ENCODE results near the gene APBA2.

DNA sequence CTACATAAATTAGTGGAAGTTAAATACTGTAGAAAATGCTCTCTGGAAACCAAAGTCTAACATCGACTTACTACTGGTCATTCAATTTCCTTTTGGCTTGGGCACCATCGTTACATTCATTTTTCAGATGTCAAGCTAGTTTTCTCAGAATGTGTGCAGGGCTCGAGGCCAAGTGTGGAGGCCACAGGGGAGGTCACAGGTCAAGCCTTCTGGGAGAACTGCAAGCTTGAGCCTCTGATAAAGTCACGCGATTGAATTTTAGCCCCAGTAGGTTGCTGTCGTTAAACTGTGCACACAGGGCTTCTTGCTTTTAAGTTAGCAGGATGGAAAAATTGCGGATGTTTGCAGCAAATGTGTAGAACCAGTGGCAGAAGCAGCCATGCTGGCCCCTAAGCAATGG is 182.2 kb downstream of the APBA2 start:
- TF ChIP-seq, protein P1, sequence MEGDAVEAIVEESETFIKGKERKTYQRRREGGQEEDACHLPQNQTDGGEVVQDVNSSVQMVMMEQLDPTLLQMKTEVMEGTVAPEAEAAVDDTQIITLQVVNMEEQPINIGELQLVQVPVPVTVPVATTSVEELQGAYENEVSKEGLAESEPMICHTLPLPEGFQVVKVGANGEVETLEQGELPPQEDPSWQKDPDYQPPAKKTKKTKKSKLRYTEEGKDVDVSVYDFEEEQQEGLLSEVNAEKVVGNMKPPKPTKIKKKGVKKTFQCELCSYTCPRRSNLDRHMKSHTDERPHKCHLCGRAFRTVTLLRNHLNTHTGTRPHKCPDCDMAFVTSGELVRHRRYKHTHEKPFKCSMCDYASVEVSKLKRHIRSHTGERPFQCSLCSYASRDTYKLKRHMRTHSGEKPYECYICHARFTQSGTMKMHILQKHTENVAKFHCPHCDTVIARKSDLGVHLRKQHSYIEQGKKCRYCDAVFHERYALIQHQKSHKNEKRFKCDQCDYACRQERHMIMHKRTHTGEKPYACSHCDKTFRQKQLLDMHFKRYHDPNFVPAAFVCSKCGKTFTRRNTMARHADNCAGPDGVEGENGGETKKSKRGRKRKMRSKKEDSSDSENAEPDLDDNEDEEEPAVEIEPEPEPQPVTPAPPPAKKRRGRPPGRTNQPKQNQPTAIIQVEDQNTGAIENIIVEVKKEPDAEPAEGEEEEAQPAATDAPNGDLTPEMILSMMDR (IDR thresholded peaks at IDR 0.05): no peak
- TF ChIP-seq RFX5 (IDR thresholded peaks at IDR 0.05) (no peak), EP300 (IDR thresholded peaks at IDR 0.05) (no peak), POLR2A (IDR thresholded peaks at IDR 0.05; ENCODE audit: low read length) (no peak), CEBPB (IDR thresholded peaks at IDR 0.05) (no peak), KDM1A (IDR thresholded peaks at IDR 0.05; ENCODE audit: low read depth) (no peak), POLR2AphosphoS2 (conservative IDR thresholded peaks at IDR 0.05; ENCODE audit: low read length) (no peak), ESRRA (IDR thresholded peaks at IDR 0.05; ENCODE audit: borderline replicate concordance, low read length) (no peak), ZFP36 (IDR thresholded peaks at IDR 0.05; ENCODE audit: borderline replicate concordance, partially characterized antibody) (no peak), MAZ (IDR thresholded peaks at IDR 0.05; ENCODE audit: borderline replicate concordance, low read depth, low read length) (no peak), RAD21 (conservative IDR thresholded peaks at IDR 0.05 in 1 of 2, IDR thresholded peaks at IDR 0.05 in 1 of 2) (no peak)
- TF ChIP-seq, protein P2, sequence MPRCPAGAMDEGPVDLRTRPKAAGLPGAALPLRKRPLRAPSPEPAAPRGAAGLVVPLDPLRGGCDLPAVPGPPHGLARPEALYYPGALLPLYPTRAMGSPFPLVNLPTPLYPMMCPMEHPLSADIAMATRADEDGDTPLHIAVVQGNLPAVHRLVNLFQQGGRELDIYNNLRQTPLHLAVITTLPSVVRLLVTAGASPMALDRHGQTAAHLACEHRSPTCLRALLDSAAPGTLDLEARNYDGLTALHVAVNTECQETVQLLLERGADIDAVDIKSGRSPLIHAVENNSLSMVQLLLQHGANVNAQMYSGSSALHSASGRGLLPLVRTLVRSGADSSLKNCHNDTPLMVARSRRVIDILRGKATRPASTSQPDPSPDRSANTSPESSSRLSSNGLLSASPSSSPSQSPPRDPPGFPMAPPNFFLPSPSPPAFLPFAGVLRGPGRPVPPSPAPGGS (IDR thresholded peaks at IDR 0.05): no peak
- TF ChIP-seq, protein P3, sequence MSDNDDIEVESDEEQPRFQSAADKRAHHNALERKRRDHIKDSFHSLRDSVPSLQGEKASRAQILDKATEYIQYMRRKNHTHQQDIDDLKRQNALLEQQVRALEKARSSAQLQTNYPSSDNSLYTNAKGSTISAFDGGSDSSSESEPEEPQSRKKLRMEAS (IDR thresholded peaks at IDR 0.05): no peak
- TF ChIP-seq, protein P4, sequence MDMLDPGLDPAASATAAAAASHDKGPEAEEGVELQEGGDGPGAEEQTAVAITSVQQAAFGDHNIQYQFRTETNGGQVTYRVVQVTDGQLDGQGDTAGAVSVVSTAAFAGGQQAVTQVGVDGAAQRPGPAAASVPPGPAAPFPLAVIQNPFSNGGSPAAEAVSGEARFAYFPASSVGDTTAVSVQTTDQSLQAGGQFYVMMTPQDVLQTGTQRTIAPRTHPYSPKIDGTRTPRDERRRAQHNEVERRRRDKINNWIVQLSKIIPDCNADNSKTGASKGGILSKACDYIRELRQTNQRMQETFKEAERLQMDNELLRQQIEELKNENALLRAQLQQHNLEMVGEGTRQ (IDR thresholded peaks at IDR 0.05): no peak
